NAMALWA (cell line): ENCODE results near the gene SNX24.
"Not testable (repeated sequence)": the region's sequence is repeated elsewhere in the genome, so short reads cannot be mapped to it uniquely, and the experiment has no call there.

Experiments
- DNase-seq: peaks from one replicate; pipeline ENCODE4 v3.0.0-alpha.2; 2015; ENCODE audit warnings: low spot score

SNX24 gene

GRCh38 chr5:122871661-122872060, 26.2 kb downstream of the SNX24 start:
- no peak for DNase-seq

- DNase-seq = no peak
These were observed 28.9 kb downstream of the SNX24 start for GRCh38 chr5:122874179-122874875.

GRCh38 chr5:122877518-122877917, 32.1 kb downstream of the SNX24 start:
- peak; percentile 34 for DNase-seq

DNA sequence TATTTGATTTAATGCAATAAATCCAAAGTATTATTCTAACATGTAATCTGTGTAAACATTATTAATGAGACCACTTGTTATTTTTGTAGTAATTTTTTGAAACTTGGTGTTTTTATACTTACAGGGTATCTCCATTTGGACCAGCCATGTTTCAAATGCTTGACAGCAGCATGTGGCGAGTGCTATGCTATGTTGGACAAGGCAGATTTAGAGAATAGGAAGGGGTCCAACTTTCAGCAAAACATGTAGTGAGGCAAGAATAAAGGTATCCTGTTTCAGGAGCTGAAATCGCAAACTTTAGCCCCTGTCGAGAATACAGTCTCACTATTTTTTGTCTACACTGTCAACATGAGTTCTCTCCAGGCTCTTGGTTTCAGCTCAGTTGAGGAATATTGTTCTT, 33.7 kb downstream of the SNX24 start:
- no peak for DNase-seq

DNA sequence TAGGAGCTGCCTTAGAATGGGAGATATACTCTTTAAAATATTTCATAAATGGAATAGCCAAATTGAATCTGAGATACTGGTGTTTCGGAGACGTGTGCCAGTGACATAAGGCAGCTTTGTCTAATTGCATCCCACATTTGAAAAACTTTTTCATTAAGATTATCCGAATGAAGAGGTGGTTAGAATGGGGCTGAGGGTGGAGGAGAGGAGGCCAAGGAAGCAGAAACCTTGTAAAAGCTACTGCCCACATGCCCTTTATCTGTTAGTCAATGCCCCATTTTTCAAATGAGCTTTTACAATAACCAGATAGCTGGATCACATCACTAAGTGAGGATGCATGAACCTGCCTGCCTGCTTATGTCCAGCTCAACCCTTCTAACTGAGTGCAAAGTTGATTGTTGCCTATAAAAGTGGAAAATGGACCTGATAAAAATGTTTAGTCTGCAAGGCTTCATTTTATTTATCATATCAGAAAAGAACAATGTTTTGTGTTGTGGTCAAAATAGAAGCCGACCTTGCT, 34.8 kb downstream of the SNX24 start:
- DNase-seq = no peak

GRCh38 chr5:122880749-122881148, 35.3 kb downstream of the SNX24 start:
- no peak for DNase-seq

GRCh38 chr5:122882831-122883230, 37.4 kb downstream of the SNX24 start:
- DNase-seq = no peak

- no peak for DNase-seq
These were observed 39.7 kb downstream of the SNX24 start for GRCh38 chr5:122885045-122885517.

DNA sequence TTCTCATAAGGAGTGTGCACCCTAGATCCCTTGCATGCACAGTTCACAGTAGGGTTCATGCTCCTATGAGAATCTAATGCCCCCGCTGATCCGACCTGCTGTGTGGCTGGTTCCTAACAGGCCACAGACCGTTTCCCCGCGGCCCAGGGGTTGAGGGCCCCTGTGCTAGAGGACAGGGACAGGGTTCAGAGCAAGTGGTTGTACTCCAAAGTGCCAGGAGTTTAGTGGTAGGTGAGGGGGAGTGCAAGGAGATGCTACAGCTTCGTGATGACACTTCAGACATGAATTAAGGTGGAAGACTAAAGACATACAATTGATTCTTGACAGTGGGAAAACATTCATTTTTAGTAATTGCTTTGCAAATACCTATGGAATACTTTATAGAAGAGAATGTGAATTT, 40.5 kb downstream of the SNX24 start:
- DNase-seq = no peak

GRCh38 chr5:122895141-122895540, 49.7 kb downstream of the SNX24 start:
- no peak for DNase-seq

DNA sequence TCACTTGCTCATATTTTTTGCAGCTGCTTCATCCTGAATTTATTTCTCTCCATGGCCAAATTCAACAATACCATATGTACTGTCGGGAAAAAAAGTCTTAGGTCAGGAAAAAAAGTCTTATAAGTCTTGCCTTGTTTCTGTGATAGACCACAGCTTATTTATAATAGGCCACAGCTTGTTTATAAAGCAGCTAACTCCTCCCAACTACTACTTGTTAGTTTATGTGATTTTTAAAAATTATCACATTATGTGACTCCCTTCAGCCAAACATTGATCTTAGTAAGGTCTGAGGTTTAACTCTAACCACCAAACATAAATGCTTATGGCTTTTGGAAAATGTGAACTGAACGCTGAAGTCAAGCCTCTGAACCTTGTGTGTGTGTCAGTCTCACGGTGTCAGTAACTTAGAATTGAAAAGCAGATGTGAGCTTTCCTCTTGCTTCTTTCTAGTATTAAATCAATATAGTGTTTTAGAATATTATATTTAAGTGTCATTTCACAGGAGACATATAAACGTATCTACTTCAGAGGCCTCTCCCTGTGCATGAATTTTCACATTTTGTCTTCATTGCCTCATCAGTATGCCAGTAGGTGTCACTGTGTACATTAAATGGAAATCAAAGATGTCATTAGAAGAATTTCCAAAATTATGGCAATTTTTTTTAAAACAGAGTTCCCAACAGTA, 51.3 kb downstream of the SNX24 start:
- peak; percentile 42 for DNase-seq

- no peak for DNase-seq
These were observed 51.8 kb downstream of the SNX24 start for GRCh38 chr5:122897283-122897602.

GRCh38 chr5:122901346-122901745, 55.9 kb downstream of the SNX24 start:
- DNase-seq = no peak

DNA sequence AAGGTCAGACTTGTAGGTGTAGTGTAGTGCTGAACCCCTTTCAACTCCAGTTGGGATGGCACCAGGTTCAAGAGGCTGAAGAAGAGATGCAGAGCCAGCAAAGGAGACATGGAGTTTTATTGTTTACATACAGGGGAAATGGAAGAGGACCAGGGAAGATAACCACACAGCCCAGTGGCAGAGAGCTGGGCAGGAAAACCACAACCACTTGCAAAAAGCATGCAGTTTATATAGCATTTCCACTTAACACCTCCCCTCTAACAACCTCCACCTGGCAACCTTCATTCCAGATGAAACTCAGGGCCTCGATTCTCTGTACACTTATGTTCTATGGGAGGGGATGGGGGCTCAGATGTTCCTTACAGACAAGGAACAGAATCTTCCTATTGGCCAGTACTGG, 56.9 kb downstream of the SNX24 start:
- no peak for DNase-seq

DNA sequence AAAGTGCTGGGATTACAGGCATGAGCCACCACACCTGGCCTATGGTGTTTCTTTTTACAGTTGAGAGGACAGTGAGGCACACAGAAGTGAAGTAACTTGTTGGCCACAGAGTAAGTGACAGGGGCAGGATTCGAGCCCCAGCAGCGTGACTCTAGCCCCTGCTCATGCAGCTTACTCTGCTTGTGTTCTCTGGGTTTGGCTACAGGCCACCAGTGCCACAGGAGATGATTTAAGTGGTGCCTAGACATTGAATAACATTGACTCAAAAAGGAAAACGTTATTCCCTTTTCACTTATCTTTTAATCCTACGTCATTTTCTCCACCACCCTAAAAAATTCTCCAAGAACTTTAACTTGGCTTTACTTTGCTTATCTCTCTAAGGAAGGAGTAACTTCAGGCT, 61.4 kb downstream of the SNX24 start:
- no peak for DNase-seq

DNA sequence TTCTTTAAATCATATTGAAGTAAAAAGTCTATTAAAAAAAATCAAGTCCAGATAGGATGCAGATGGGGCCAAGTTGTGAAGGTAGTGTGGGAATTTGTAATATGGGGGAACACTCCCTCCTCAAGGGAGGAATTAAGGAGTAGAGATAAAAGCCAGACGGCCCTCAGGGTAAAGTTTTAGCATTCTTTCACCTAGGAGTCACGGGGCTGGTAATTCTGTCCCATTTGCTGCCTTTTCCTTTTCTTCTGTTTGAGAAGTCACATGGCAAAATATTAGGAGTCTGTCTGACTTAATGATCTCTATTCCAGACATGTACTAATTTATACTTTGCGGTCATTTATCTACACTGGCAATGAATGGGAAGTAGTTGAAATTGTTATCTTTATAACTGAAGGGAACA, 61.9 kb downstream of the SNX24 start:
- DNase-seq = no peak

DNA sequence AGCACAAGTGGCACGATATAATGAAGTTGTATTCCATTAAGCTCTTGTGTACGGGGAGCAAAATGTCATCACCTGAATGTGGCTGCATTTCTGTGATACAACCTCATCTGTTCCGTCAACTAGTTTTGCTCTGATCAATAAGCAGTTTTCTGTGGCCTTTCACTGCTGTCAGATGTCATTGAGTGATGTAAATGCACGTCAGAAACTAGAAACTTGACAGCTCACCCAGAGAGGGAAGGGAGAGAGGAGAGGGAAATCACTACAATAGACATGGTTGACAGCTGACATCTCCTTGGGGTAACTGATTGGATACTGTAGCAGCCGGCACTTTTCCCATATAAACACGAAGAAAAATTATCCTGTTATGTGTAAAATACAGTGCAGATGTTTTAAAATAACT, 62.7 kb downstream of the SNX24 start:
- DNase-seq = no peak

GRCh38 chr5:122908662-122909061, 63.2 kb downstream of the SNX24 start:
- no peak for DNase-seq

DNA sequence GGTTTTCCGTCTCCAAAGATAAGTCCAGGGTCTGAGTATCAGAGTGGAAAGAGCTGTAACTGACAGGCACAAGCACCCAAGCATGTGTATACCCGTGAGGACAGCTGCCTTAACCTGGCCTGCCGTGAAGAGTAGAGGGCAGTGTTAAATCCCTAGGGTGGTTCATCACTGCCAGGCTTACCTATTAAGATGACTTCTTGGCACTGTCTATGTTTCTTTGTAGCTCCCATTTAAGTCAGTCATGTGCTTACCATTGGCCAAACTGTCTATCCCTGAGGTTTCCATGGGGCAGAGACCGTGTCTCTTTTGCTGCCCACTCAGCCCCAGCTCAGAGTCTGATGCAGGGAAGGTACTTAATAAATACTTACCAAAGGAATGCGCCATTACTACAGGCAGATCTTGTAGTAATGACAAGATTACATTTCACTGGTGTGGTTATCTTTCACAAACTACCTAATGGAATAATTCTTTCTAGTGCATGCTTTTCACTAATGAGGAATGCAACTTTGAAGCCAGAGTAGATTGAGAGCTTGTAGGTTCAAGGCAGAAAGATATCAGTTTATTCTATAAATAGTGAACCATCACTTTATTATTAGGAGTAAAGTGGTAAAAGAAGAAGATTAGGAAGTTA, 64.2 kb downstream of the SNX24 start:
- DNase-seq = no peak

- DNase-seq = not testable (repeated sequence)
These were observed 68.0 kb downstream of the SNX24 start for GRCh38 chr5:122913436-122913835.

- DNase-seq = no peak
These were observed 70.5 kb downstream of the SNX24 start for GRCh38 chr5:122915717-122916461.

- DNase-seq = no peak
These were observed 71.1 kb downstream of the SNX24 start for GRCh38 chr5:122916490-122916889.

- no peak for DNase-seq
These were observed 74.6 kb downstream of the SNX24 start for GRCh38 chr5:122919969-122920368.
